Right lung (tissue), 10 donors: ENCODE measurements around the gene SPINK14. TPM values are rescaled to one million over a fixed set of nuclear protein-coding genes. Genes with fewer than 3 reads are reported as not detected.

Experiments
- DNase-seq, 2 donors: peaks; one replicate each; pipeline ENCODE4 v3.0.0-alpha.2; 2013
- long read RNA-seq, 8 donors: transcript quantifications; one replicate each; lab custom pipeline, GENCODE V29; 2026
- polyA plus RNA-seq, 5 donors: library from polyadenylated mRNA; unstranded; fragments of 120-200 nt; gene quantifications; one replicate each; pipeline versions ENCODE4 v1.2.1 to v1.2.3, GENCODE V29; 2013; ENCODE audit warnings: inconsistent platforms in 1 of 5, low replicate concordance in 1 of 5; ENCODE audit not compliant: insufficient read length in 5 of 5, insufficient read depth in 1 of 5

Gene SPINK14, protein sequence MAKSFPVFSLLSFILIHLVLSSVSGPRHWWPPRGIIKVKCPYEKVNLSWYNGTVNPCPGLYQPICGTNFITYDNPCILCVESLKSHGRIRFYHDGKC
- polyA plus RNA-seq, result not detected
- long read RNA-seq, donor 1, result 0 reads
- long read RNA-seq, donor 2, result 0 reads
- long read RNA-seq, donor 3, result 0 reads
- long read RNA-seq, donor 4, result 0 reads
- long read RNA-seq, donor 5, result 0 reads
- long read RNA-seq, donor 6, result 0 reads
- long read RNA-seq, donor 7, result 0 reads
- long read RNA-seq, donor 8, result 0 reads

DNA sequence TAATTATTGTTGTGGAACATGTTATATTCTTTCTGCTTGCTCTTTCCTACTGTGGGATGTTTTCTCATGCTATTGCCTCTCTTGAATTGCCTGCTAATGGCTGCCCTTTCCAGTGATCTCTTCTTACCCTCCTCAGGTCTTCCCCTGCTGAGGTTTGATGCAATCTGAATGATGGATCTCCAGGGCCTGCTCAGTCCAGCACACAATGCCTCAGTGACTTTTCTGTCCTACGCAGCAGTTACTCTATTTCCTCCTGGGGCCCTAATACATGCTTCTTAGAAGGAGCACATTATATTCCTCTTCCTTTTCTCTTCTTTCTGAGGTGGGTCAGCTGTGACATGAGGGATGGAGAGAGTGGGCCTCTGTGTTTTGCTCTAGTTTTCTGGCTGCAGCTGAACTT lies at the start of gene SPINK14:
Gene SPINK14, plus strand, starts transcription at position 301 of the 400 bp plus-strand sequence. CDS start 1,187 bp downstream, outside the sequence.
- DNase-seq, result no peak

DNA sequence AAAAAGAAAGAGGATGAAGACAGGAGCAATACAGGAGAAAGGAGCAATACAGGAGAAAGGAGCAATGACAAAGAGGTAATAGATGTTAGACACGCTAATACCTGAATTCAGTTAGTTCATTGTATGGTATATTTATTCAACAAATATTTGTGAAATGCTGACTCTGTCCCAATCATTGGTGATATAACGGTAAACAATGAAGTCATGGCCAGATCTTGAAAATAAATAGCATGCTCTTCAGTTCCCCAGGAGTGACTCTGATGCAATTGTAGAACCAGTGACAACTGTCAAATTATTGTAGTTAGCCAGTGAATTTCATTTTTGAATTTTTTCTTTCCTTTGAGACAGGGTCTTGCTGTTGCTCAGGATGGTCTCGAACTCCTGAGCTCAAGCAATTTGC lies 48.0 kb upstream of the SPINK14 start:
- DNase-seq, result no peak

DNA sequence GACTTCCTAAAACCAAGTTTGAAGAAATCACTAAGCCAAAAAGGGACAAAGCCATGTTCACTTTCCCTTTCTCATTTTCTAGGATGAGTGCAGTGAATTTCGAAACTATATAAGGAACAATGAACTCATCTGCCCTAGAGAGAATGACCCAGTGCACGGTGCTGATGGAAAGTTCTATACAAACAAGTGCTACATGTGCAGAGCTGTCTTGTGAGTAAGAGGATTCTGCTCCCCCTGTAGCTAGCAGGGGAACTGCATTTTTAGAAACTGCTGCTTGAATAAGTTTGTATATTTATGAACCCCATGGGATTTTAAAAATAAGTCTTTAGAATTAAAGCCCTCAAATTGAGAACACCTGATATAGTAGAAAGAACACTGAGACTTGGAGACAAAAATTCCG lies 42.7 kb upstream of the SPINK14 start:
- DNase-seq, result no peak

DNA sequence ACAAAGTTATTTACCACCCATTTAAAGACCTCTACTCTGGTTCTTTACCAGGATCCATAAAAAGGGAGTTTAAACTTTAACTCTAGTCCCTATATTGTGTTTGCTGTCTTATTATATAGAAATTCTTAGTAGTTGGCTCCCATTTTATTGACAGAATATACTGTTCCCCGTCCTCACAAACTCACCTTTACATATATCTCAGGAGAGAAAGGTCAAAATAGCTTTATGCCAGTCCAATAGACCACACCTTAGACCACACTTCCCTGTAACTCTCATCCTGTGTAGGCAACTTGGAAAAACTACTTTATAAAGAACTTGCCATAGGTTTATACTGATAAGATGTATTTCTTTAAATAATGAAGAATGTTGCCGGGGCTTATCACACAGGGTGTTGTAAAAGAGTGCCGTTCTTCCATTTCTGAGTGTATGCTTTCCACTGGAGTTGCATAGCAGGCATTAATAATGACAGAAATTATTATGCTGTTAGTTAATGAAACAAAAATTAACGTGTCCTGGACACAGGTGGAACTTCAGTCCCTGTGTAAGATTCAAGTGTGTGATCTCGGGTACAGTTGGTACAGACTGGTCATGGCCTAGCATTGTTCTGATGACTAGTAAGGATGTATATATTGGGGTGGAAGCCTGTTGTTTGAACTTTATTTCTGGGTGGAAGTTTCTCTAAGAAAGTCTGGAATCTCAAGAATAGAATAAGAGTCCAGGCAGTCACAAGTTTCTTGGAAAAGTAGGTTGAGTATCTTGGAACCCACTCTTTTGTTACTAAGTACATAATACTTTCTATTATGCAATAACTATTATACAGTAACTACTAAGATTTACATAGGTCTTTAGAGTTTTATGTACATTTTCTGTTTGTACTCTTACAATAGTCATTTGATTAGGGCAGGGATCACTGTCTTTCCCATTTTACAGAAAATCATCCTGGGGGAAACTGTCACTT lies 33.0 kb upstream of the SPINK14 start:
- DNase-seq, result no peak

DNA sequence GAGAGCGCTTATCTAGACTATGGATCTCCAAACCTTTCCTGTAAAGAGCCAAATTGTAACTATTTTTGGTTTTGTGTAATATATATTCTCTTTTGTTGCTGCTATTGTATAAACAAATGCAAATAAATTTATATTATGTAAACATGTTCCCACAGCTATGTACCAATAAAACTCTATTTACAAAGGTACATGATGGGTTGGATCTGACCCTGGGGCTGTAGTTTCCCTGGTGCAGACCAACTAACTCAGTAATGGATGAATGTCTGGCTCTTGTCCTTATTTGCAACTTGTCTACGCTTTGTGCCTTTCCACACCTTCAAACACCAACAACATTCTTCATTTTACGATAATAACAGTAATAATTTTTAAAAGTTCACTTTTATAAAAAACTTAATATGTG lies 27.5 kb upstream of the SPINK14 start:
- no peak for DNase-seq

DNA sequence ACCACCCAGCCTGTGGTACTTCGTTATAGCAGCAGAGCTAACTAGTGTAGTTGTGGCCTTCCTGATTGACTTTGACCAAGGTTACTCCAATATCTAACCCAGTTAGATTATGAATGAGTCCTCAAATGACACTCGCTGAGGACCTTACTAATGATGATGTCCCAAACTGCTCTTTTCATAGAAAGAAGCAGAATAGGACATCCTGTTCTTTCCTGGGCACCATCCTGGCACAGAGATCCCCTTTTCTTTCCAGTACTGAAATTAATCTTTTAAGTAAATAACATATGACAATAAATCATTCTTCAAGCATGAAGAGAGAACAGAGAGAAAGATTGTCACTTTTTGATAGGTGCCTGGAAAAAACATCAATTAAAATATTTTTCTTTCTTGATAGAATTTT lies 26.7 kb upstream of the SPINK14 start:
- no peak for DNase-seq

DNA sequence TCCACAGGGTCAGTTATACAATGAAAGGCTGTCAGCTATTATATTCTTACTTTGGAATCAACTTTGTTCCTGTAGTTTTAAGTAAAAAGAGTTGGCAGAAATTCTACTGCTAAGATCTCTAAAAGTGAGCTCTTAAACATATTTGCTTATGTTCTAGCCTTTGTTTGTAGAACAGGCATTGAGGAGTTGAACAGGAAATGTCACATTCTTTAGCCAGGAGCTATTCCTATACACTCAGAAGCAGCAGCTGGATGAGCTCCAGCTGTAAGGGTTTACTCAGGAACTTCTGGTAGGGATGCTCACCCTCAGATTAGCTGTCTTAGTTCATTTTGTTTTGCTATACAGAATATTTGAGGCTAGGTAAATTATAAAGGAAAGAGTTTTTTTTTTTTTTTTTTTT lies 22.4 kb upstream of the SPINK14 start:
- peak; percentile 70 to 74 for DNase-seq

DNA sequence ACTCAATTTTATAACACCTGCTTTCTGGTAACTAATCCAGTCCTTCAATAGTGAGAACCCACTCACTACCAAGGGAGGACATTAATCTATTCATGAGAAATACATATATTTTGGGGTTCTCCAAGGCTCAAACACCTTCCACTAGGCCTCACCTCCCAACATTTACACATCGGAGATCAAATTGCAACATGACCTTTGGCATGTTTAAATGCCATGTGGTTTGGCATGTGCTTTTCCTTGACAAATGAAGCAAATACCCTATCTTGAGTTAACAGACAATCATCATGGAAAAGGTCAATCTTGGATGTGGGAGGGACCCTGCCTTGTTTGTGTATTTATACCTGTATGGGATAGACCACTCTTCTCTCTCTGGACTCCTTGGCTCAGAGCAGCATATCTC lies 21.9 kb upstream of the SPINK14 start:
- no peak for DNase-seq

DNA sequence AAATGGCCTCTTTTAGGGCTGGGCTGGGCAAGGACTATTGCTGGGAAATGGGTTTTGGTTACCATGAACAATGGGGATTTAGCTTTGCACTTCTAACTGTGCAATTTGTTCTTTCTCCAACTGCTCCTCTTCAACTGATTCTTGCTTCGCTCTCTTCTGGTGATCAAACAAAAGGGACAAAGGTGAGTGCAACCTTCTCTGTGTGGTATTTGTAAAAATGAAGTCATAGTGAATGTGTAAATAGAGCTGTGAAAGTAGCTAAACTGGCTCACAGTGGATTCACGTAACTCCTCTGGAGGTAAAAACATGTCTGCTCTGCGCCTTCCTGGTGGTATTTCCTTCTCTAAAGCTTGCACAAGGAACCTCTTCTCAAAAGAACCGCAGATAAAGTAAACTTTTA lies 20.9 kb upstream of the SPINK14 start:
- DNase-seq, result peak; percentile 30 to 31

DNA sequence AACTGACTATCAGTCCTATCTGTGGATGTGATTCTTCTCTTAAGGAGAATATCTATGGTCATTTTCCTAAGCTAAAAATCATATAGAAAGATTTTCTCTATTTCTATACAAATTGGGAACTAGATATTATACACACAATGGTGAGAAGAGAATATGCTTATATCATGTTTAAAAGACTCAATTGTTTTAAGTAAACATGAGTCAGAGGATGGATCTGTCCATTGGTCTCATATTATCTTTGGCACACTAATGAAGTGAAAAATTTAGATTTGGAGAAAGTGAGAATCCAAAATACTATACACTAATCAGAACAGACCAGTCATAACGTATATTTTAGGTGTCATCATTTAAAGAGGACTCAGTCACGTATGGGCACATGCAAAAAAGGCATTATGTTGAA lies 16.5 kb upstream of the SPINK14 start:
- no peak for DNase-seq

DNA sequence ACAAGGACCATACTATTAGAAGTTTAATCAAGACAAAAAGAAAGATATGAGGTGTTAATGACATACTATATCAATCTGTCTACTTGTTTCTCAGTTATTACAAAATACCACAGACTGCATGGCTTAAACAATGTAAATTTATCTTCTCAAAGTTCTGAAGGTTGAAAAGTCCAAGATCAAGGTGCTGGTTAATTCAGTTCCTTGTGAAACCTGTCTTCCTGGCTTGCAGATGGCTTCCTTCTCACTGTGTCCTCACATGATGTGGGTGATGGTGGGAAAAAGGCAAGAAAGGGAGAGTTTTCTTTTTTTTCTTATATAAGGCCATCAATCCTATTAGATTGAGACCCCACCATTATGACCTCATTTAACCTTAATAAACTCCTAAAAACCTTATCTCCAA lies 15.6 kb upstream of the SPINK14 start:
- no peak for DNase-seq

DNA sequence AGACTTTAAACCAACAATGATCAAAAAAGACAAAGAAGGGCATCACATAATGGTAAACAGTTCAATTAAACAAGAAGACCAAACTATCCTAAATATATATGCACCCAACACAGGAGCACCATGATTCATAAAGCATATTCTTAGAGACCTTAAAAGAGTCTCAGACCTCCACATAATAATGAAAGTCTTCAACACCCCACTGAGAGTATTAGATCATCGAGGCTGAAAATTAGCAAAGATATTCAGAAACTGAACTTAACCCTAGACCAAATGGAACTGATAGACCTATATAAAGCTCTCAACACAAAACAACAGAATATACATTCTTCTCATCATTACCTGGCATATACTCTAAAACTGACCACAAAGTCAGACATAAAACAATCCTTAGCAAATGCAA lies 11.7 kb upstream of the SPINK14 start:
- DNase-seq, result no peak

DNA sequence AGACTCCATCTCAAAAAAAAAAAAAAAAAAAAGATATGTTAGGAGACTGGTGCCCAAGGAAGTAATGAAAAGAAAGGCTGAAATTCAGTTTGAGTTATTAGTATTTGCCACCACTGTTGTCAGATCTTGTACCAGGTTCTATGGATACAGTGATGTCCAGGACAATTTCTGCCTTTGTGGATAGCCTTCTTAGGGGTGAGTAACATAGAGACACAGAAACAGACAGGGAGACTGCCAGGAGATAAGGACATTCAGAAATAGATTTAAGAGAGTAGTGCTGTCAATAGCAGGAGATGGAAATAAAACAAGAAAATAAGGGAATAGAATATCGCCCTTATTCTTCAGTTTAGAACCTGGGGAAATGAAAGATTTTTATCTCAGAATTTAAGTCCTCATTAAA lies 6.3 kb upstream of the SPINK14 start:
- DNase-seq, result no peak

DNA sequence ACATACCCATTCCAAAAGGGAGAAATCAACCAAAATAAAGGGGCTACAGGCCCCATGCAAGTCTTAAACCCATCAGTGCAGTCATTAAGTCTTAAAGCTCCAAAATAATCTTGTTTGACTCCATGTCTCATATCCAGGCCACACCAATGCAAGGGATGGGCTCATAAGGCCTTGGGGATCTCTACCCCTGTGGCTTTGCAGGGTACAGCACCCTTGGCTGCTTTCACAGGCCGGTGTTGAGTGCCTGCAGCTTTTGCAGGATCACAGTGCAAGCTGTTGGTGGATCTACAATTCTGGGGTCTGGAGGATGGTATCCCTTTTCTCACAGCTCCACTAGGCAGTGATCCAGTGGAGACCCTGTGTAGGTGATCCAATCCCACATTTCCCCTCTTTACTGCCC lies 5.0 kb upstream of the SPINK14 start:
- no peak for DNase-seq

DNA sequence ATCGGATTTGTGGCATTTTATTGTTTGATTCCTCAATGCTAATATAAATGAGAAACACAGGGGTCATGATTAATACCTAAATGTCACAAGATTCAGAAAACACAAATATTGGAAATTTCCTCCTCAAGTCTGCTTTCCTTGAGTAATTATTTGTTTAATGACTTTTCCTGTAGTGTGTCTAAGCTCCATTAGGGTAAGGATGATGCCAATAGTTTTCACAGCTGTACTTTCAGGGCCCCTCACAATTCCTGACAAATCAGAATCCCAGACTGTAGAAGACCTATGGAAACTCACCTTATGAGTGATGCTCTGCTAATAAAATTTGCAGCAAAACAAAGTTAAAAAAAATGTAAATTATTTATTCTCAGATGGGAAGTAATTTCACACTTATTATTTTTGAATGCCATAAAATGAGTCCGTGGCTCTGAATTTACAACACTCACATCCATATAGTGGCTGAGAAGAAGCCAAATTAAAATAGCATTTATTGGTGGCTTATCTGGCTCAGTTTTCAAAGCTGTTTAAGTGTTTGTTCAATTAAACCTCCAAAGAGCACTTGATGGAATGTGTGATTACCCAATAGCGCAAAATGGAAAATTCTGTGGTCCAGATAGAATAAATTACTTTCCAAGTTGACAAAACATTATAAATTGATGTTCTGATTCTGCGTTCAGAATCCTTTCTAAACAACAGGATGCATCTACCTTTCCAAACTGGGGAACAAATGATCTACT lies 1.6 kb upstream of the SPINK14 start:
- no peak for DNase-seq

DNA sequence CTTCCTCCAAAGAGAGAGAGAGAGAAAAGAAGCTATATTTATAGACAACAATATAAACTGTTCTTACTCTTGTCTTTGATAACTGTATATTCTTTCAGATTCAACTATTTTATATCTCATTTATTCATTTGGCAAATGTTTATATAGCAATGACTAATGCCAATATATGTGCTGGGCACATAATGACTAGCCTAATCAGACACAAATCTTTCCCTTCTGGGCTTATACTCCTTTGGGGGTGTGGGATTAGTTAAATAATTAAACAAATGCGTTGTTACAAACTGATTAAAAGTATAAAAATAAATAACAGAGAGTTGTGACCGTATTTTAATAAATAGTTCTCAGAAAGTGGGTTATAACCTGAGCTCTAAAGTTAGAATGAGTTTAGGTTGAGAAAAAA lies 4.0 kb downstream of the SPINK14 start:
- no peak for DNase-seq

DNA sequence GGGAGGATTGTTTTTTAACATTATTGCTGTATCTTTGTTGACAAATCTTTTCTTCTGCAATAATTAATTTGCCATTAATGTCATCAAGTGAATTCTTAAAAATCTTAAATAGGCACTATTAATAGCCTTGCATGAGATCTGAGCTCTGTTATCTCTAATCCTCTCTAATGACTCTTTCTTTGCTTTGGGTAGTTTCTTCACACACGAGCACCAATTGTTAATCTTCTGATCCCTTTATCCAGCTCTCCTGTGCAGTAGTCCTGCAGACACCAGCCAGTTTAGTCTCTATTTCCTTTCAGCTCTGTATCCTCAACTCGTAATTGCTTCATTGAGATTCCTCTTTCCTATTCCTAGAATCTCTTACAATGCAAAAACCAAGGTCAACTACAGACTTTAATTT lies 8.1 kb downstream of the SPINK14 start:
- no peak for DNase-seq

DNA sequence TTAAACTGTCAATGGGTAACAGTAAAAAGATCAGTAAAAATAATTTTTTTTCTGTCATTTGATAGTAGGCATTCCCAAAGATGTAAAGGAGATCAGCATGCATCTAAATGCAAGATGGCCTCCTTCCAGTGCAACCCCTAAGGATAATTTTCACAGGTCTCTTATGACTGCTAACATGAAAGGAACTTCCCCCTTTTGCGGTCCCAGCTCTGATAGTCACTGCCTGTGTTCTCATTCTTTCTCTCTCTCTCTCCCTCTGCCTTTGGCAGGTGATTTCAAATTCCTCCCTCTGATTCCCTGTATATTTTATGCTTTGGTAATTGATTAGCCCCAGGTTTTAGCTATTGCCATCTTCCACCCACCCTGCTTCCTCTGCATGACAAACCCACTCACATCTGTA lies 8.9 kb downstream of the SPINK14 start:
- DNase-seq, result no peak

DNA sequence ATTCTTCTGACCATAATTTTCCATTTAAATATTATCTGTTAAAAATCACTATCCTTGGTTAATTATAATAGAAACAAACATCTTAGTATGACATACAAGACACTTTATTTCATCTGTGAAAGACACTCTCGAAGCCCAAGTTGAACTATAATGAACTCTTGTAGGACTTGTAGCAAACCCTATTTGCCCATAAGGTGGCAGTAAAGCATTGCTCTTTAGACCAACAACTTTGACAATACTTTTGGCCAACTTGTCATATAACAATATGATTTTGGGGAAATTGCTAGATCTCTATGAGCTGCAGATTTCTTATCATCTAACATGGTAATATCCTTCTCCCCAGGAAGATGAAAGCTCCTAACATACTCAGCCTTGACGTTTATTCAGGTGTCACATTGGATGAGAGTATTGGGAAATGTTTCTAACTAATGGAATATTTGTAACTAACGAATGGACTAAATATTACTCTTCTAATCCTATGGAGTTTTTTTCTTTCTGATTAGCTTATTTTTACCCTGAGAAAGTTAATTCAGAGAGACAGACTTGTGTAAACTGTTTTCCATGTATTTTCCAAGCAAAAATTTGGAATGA lies 11.0 kb downstream of the SPINK14 start:
- DNase-seq, result peak; percentile 34 to 52

DNA sequence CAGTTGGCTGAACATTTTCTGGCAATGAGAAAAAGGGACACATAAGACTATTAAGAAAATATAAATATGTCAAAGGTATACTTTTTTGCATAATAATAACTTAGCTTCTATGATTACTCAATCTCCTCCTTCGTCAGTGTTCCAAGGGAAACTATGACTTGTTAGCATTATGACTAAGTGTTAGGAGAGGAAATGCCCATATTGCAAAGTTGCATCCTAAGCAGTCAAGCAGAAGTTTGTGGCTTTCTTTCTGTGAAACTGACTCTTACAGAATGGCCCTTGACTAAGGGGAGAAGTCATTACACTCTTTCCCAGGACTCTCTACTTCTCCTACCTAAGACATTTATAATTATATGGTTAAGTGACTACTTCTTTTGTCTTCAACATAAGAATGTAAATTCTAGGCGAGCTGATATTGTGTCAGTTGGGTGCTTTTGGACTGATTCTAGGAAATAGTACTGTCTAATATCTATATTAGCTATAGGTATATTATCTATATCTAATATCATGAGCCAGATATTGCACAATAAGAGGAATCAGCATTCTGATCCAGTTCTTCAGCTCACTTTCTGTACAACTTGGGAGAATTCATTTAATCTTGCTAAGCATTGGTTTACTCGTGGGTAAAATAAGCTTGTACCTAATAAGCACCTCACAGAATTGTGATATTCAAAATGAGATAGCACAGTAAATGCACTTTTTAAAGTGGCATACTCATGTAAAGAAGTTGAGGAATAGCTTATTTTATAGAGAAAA lies 18.1 kb downstream of the SPINK14 start:
- DNase-seq, result no peak

DNA sequence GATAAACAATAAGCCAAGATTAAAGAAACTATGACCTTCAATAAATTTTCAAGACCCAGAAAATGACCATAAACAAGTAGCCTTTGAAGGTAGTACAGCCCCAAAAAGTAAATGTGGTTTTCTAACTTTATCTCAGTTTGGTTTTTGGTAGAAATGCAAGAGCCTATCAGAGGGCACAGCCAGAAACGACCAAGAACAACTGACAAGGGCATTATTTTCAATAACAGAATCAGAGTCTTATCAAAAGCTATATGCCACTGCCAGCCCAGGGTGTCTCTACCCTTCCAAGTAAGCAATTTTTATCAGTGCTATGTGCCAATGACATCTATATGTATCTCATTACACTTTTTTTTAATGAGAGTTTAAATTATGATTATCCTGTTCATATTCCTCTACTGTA lies 22.7 kb downstream of the SPINK14 start:
- no peak for DNase-seq
